ENCODE measurements around the gene PRKAG2.

The PRKAG2 gene

GRCh38 chr7:151716323-151716722 lies 160.6 kb downstream of the PRKAG2 start:
- DNase-seq (ENCODE audit: low read depth in 2 of 3, low spot score in 2 of 3): no peak

- no peak for DNase-seq (ENCODE audit: low read depth in 2 of 3, low spot score in 2 of 3)
These were observed 161.1 kb downstream of the PRKAG2 start for GRCh38 chr7:151715666-151716315.

- no peak for DNase-seq (ENCODE audit: low read depth in 2 of 3, low spot score in 2 of 3)
These were observed 162.7 kb downstream of the PRKAG2 start for GRCh38 chr7:151714201-151714600.

GRCh38 chr7:151712810-151713125 lies 164.1 kb downstream of the PRKAG2 start:
- DNase-seq (ENCODE audit: low read depth in 2 of 3, low spot score in 2 of 3): no peak

- DNase-seq (ENCODE audit: low read depth in 2 of 3, low spot score in 2 of 3): no peak
These were observed 164.8 kb downstream of the PRKAG2 start for GRCh38 chr7:151711906-151712809.

GRCh38 chr7:151711435-151711872 lies 165.5 kb downstream of the PRKAG2 start:
- no peak for DNase-seq (ENCODE audit: low read depth in 2 of 3, low spot score in 2 of 3)

- no peak for DNase-seq (ENCODE audit: low read depth in 2 of 3, low spot score in 2 of 3)
These were observed 166.1 kb downstream of the PRKAG2 start for GRCh38 chr7:151710646-151711434.

GRCh38 chr7:151710121-151710640 lies 166.7 kb downstream of the PRKAG2 start:
- DNase-seq (ENCODE audit: low read depth in 2 of 3, low spot score in 2 of 3): no peak

GRCh38 chr7:151709141-151710038 lies 167.5 kb downstream of the PRKAG2 start:
- no peak for DNase-seq (ENCODE audit: low read depth in 2 of 3, low spot score in 2 of 3)

GRCh38 chr7:151708610-151709009 lies 168.3 kb downstream of the PRKAG2 start:
- DNase-seq (ENCODE audit: low read depth in 2 of 3, low spot score in 2 of 3): no peak

GRCh38 chr7:151707757-151708156 lies 169.2 kb downstream of the PRKAG2 start:
- DNase-seq (ENCODE audit: low read depth in 2 of 3, low spot score in 2 of 3): no peak

- no peak for DNase-seq (ENCODE audit: low read depth in 2 of 3, low spot score in 2 of 3)
These were observed 169.8 kb downstream of the PRKAG2 start for GRCh38 chr7:151707105-151707469.

GRCh38 chr7:151706277-151707104 lies 170.4 kb downstream of the PRKAG2 start:
- DNase-seq (ENCODE audit: low read depth in 2 of 3, low spot score in 2 of 3): no peak

- no peak for DNase-seq (ENCODE audit: low read depth in 2 of 3, low spot score in 2 of 3)
These were observed 171.2 kb downstream of the PRKAG2 start for GRCh38 chr7:151705636-151706276.

GRCh38 chr7:151704960-151705635 lies 171.8 kb downstream of the PRKAG2 start:
- DNase-seq (ENCODE audit: low read depth in 2 of 3, low spot score in 2 of 3): no peak

- DNase-seq (ENCODE audit: low read depth in 2 of 3, low spot score in 2 of 3): no peak
These were observed 172.5 kb downstream of the PRKAG2 start for GRCh38 chr7:151704299-151704959.

- DNase-seq (ENCODE audit: low read depth in 2 of 3, low spot score in 2 of 3): no peak
These were observed 174.0 kb downstream of the PRKAG2 start for GRCh38 chr7:151702961-151703360.

GRCh38 chr7:151700586-151701165 lies 176.2 kb downstream of the PRKAG2 start:
- no peak for DNase-seq (ENCODE audit: low read depth in 2 of 3, low spot score in 2 of 3)

Data from activated CD8-positive, alpha-beta memory T cell treated with anti-CD3 and anti-CD28 coated beads for 48 hours (primary cell).